HUES6 (cell line): Measurements from ENCODE around the gene CEP295NL.
"Not testable (repeated sequence)": the region's sequence is repeated elsewhere in the genome, so short reads cannot be mapped to it uniquely, and the experiment has no call there.

ENCODE experiments used
- H3K27ac ChIP-seq: 2 replicates; pipeline ENCODE4 v1.7.0; 2013; ENCODE audit warnings: low read depth, mild to moderate bottlenecking, low read length, inconsistent platforms
- H3K27me3 ChIP-seq: 2 replicates; pipeline ENCODE4 v1.6.1; 2013; ENCODE audit warnings: low read length; ENCODE audit not compliant: control insufficient read depth, insufficient read depth
- H3K36me3 ChIP-seq: 2 replicates; pipeline ENCODE4 v1.6.1; 2013; ENCODE audit warnings: low read length; ENCODE audit not compliant: control insufficient read depth, insufficient read depth
- H3K4me1 ChIP-seq: 2 replicates; pipeline ENCODE4 v1.6.1; 2013; ENCODE audit warnings: low read length; ENCODE audit not compliant: control insufficient read depth, insufficient read depth
- H3K4me3 ChIP-seq: 2 replicates; pipeline ENCODE4 v1.5.1; 2013; ENCODE audit warnings: low read depth, low read length
- H3K9ac ChIP-seq: one replicate; pipeline ENCODE4 v1.6.1; 2013; ENCODE audit warnings: mild to moderate bottlenecking, low read length
- H3K9me3 ChIP-seq: 2 replicates; pipeline ENCODE4 v1.6.1; 2013; ENCODE audit warnings: low read depth, low read length; ENCODE audit not compliant: control insufficient read depth, insufficient read depth

Gene CEP295NL

GRCh38 chr17:78903101-78903779 lies at the start of gene CEP295NL:
CEP295NL (minus strand) TSS chr17:78903201; CDS start chr17:78901828, 1,373 bp downstream.
- no peak within 1 kb of the TSS for H3K9ac ChIP-seq
- no peak within 1 kb of the TSS for H3K4me3 ChIP-seq
- H3K4me1 ChIP-seq, result peaks cover 10% of the 10 kb centered on the region
- H3K36me3 ChIP-seq, result 0 out of 2 replicates have a peak, but pooled peaks cover 4% of the 10 kb centered on the region
- no peaks in the 10 kb centered on the region for H3K9me3 ChIP-seq
- H3K27ac ChIP-seq, result no peak within 1 kb of the TSS
- no peaks in the 10 kb centered on the region for H3K27me3 ChIP-seq

DNA sequence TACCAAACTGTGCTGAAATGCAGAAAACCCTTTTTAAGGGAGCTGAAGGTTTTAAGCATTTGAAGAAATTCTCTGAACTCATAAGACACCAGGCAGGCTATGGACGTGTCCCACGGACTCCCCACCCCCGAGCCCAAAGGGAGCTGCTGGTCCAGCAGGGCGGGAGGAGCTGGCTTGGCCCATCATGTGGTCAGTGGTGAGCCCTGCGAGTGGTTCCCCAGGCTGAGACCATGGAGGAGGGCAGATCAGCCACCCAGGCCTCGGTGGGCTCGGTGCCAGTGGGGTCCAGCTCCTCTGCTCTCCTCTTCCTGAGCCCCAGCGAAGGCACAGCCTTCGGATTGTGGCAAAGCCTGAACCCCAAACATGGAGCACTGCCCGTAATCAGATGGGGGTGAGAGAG lies 49.7 kb upstream of the CEP295NL start:
- Histone ChIP-seq H3K9ac (no peak overlapping the region), H3K4me3 (no peak overlapping the region), H3K4me1 (peaks cover 5% of the 10 kb centered on the region; the same call in 1 of the 2 replicates), H3K27ac (no peak overlapping the region), H3K27me3 (no peaks in the 10 kb centered on the region), H3K9me3 (peaks cover 19% of the 10 kb centered on the region), H3K36me3 (no peaks in the 10 kb centered on the region)

DNA sequence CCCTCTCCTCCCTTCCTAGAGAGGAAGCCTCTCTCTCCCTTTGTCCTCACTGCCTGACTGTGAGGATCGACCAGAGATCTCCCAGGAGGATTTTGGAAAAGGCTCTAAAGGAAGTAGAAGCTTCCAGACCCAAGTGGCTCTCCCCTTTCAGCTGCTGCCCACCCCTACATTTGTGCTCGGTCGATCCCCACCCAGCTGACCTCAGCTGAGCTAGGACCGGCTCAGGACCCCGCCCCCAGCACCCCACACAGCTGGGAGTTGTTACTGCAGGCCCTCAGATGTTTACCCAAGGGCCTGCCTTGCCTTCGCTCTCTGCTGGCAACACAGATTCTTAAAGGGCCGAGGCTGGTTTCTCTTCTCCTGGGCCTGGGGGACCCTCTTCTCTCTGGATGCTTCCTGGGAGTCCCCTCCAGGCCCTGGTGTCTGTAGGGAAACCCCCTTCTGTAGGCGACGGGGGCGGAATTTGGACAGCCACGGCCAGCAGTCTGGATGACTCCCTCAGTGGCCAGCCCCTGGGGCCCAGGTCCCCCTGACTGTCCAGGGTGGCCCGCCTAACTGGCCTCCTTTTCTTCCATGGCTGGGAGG lies 49.1 kb upstream of the CEP295NL start:
- Histone ChIP-seq H3K27me3 (no peaks in the 10 kb centered on the region), H3K27ac (no peak overlapping the region), H3K9ac (no peak overlapping the region), H3K4me3 (no peak overlapping the region), H3K9me3 (peaks cover 19% of the 10 kb centered on the region), H3K36me3 (no peaks in the 10 kb centered on the region), H3K4me1 (peaks cover 5% of the 10 kb centered on the region; the same call in 1 of the 2 replicates)

DNA sequence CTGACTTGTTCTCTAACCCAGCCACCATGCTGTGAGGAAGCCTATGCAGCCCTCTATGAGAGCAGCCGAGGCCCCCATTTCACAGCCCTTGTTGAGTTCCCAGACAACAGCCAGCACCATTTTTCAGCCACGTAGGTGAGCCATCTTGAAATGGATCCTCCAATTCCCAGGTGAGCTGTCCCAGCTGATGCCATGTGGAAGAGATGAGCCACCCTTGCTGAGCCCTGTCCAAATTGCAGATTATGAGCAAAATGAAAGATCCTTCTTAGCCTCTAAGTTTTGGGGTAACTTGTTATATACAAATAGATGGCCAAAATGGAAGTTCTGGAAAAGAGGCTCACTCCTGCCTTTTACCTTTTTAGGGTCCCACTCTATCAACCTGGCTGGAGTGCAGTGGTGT lies 47.9 kb upstream of the CEP295NL start:
- no peak overlapping the region for H3K27ac ChIP-seq
- H3K9ac ChIP-seq, result no peak overlapping the region
- no peaks in the 10 kb centered on the region for H3K4me1 ChIP-seq
- H3K9me3 ChIP-seq, result peaks cover 19% of the 10 kb centered on the region
- H3K4me3 ChIP-seq, result no peak overlapping the region
- H3K27me3 ChIP-seq, result no peaks in the 10 kb centered on the region
- no peaks in the 10 kb centered on the region for H3K36me3 ChIP-seq

- no peak overlapping the region for H3K4me3 ChIP-seq
- no peaks in the 10 kb centered on the region for H3K4me1 ChIP-seq
- H3K27me3 ChIP-seq, result no peaks in the 10 kb centered on the region
- H3K36me3 ChIP-seq, result no peaks in the 10 kb centered on the region
- no peak overlapping the region for H3K9ac ChIP-seq
- peaks cover 19% of the 10 kb centered on the region for H3K9me3 ChIP-seq
- H3K27ac ChIP-seq, result no peak overlapping the region
Observed at GRCh38 chr17:78947235-78948149, 44.5 kb upstream of the CEP295NL start.

DNA sequence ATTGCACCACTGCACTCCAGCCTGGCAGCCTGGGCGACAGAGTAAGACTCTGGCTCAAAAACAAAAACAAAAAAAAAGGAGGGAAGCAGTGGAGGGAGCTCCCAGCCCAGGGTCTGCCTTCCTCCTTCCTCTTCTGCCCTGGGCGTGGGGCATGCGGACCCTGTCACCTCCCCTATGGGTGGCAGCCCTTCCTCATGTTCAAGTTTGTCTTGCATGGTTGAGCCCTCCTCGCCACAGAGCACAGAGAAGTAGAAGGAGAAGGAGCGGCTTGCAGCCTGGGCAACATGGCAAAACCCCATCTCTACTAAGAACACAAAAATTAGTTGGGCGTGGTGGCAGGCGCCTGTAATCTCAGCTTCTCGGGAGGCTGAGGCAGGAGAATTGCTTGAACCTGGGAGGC lies 43.6 kb upstream of the CEP295NL start:
- Histone ChIP-seq H3K4me1 (no peaks in the 10 kb centered on the region), H3K27ac (no peak overlapping the region), H3K4me3 (no peak overlapping the region), H3K9me3 (peaks cover 19% of the 10 kb centered on the region), H3K36me3 (no peaks in the 10 kb centered on the region), H3K27me3 (no peaks in the 10 kb centered on the region), H3K9ac (no peak overlapping the region)

GRCh38 chr17:78946131-78946530 lies 43.1 kb upstream of the CEP295NL start:
- Histone ChIP-seq H3K9me3 (peaks cover 14% of the 10 kb centered on the region), H3K27ac (no peak overlapping the region), H3K4me1 (no peaks in the 10 kb centered on the region), H3K27me3 (no peaks in the 10 kb centered on the region), H3K4me3 (no peak overlapping the region), H3K9ac (no peak overlapping the region), H3K36me3 (no peaks in the 10 kb centered on the region)

GRCh38 chr17:78945455-78945854 lies 42.5 kb upstream of the CEP295NL start:
- H3K9me3 ChIP-seq, H3K27me3 ChIP-seq, H3K4me3 ChIP-seq, H3K27ac ChIP-seq, H3K4me1 ChIP-seq, H3K9ac ChIP-seq, H3K36me3 ChIP-seq: not testable (repeated sequence)

- peaks cover 2% of the 10 kb centered on the region for H3K9me3 ChIP-seq
- H3K36me3 ChIP-seq, result no peaks in the 10 kb centered on the region
- H3K27me3 ChIP-seq, result no peaks in the 10 kb centered on the region
- H3K4me1 ChIP-seq, result no peaks in the 10 kb centered on the region
- H3K4me3 ChIP-seq, result no peak overlapping the region
- H3K27ac ChIP-seq, result no peak overlapping the region
- no peak overlapping the region for H3K9ac ChIP-seq
Observed at GRCh38 chr17:78944956-78945355, 42.0 kb upstream of the CEP295NL start.

DNA sequence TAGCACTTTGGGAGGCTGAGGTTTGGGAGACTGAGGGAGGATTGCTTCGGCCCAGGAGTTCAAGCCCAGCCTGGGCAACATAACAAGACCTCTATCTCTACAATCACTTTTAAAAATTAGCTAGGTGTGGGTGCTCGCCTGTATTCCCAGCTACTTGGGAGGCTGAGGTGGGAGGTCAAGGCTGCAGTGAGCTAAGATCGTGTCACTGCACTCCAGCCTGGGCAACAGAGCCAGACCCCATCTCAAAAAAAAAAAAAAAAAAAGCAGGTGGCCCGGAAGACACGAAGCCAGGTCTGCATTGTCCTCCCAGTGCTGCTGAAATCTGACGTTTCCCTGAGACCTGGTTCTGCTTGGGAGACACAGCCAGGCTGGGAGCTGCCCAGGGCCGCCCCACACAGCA lies 41.0 kb upstream of the CEP295NL start:
- no peak overlapping the region for H3K27ac ChIP-seq

GRCh38 chr17:78940708-78941107 lies 37.7 kb upstream of the CEP295NL start:
- no peaks in the 10 kb centered on the region for H3K4me1 ChIP-seq
- no peak overlapping the region for H3K9ac ChIP-seq
- H3K4me3 ChIP-seq, result no peak overlapping the region
- H3K9me3 ChIP-seq, result no peaks in the 10 kb centered on the region
- no peak overlapping the region for H3K27ac ChIP-seq
- H3K27me3 ChIP-seq, result no peaks in the 10 kb centered on the region
- H3K36me3 ChIP-seq, result no peaks in the 10 kb centered on the region

More for the DNA sequence above, 41.0 kb upstream of the CEP295NL start:
- no peak overlapping the region for H3K9ac ChIP-seq
- no peaks in the 10 kb centered on the region for H3K36me3 ChIP-seq
- no peaks in the 10 kb centered on the region for H3K27me3 ChIP-seq
- H3K4me3 ChIP-seq, result no peak overlapping the region
- H3K9me3 ChIP-seq, result no peaks in the 10 kb centered on the region
- H3K4me1 ChIP-seq, result no peaks in the 10 kb centered on the region
